Hepatic stellate cell (primary cell): ENCODE results near the gene FLII.
"Not testable (repeated sequence)": the region's sequence is repeated elsewhere in the genome, so short reads cannot be mapped to it uniquely, and the experiment has no call there.

Experiments
- DNase-seq: peaks from one replicate; pipeline ENCODE4 v3.0.0; 2011; ENCODE audit warnings: low spot score

The FLII gene

GRCh38 chr17:18258356-18259038, at the start of gene FLII:
Gene FLII (minus strand): TSS chr17:18258738. CDS start chr17:18258690, 48 bp downstream.
- peak; percentile 81 for DNase-seq

DNA sequence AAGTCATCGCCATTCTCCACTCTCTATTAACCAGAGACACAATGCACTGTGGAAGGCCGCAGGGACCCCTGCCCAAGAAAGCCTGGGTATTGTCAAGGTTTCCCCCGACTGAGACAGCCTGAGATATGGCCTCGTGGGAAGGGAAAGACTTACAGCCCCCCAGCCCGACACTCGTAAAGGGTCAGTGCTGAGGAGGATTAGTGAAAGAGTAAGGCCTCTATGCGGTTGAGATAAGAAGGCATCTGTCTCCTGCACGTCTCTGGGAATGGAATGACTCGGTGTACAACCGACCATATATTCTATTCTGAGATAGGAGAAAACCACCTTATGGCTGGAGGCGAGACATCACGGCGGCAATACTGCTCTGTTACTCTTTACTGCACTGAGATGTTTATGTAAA, 44.7 kb upstream of the FLII start:
- not testable (repeated sequence) for DNase-seq

GRCh38 chr17:18300725-18301480, 42.4 kb upstream of the FLII start:
- DNase-seq = no peak

DNA sequence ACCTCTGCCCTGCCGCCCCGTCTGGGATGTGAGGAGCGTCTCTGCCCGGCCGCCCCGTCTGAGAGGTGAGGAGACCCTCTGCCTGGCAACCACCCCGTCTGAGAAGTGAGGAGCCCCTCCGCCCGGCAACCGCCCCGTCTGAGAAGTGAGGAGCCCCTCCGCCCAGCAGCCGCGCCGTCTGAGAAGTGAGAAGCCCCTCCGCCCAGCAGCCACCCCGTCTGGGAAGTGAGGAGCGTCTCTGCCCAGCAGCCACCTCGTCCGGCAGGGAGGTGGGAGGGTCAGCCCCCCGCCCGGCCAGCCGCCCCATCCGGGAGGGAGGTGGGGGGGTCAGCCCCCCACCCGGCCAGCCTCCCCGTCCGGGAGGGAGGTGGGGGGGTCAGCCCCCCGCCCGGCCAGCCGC, 39.5 kb upstream of the FLII start:
- not testable (repeated sequence) for DNase-seq

DNA sequence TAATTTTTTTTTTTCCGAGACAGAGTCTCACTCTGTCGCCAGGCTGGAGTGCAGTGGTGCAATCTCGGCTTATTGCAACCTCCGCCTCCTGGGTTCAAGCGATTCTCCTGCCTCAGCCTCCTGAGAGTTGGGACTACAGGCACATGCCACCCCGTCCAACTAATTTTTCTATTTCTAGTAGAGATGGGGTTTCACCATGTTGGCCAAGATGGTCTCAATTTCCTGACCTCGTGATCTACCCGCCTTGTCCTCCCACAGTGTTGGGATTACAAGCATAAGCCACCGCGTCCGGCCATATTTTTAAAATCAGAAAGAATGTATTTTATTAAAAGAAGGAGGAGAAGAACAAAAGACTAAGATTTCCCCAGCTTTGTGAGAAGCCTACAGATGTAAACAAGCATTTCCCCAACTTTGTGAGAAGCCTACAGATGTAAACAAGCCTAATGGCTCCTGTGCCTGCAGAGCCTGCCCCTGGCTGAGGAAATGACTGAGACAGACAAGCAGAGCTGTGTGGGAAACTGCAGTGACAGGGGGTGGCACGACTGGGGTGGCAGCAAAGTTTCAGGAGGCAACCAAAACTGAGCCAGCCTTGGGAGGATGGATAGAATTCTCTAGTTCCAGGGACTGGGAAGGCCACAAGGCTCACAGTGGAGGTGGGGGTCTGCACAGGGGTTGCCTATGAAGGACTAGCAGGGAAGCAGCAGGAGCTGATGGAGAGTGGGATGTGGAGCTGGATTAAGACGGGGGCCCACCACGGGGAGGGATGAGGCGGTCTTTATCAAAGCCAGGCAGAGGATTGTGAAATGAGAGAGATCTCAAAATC, 33.4 kb upstream of the FLII start:
- DNase-seq = no peak

DNA sequence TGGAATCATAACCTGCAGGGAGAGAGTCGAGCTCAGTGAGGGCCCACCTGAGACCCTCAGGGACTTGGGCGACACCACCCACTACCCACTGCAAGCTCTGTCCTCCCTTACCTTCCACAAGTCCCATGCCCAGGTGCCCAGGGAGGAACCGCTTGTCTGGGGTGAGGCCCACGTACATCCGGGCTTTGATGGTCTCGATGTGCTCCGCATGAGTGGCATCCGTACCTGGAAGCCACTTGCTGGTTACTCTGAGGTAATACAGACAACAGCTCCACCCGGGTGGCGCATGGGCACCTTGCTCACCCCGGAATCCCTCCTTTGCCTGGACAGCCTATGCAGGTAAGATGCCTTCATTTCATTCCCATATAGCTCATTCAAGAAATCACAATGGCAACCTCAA, 26.8 kb upstream of the FLII start:
- no peak for DNase-seq

GRCh38 chr17:18281788-18282187, 23.2 kb upstream of the FLII start:
- no peak for DNase-seq

GRCh38 chr17:18280766-18281371, 22.3 kb upstream of the FLII start:
- no peak for DNase-seq

DNA sequence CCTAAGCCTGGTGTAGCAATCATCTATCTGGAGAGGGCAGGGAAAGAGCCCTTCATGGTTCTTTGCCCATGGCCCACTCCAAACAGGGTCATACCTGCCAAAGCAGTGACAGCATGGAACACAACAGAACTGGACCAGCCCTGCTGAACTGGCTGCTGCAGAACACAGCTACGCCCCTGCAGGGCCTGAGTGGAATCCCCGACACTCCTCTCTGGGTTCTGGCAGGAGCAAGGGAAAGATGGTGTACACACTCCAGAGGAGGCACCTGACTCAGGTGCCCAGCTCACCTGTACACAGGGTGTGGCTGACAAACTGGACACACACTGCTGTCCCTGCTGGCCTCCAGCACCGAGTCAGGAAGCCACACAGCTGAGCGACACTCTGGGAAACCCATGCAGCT, 21.7 kb upstream of the FLII start:
- no peak for DNase-seq

- DNase-seq = no peak
Observed at GRCh38 chr17:18278867-18279266, 20.3 kb upstream of the FLII start.

DNA sequence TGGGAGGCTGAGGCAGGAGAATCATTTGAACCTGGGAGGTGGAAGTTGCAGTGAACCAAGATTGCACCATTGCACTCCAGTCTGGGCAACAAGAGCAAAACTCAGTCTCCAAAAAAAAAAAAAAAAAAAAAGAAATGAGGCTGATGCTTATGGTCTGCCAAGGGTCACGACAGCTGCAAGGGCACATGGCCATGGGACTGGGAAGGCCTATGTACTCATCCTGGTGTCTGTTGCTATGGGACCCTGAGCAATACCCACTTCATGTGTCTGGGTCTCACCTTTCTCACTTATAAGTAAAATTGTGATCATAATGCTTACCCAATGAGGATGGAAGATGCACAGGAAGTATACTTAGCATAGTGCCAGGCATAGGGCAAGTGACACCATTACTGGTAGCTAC, 18.5 kb upstream of the FLII start:
- DNase-seq = no peak

DNA sequence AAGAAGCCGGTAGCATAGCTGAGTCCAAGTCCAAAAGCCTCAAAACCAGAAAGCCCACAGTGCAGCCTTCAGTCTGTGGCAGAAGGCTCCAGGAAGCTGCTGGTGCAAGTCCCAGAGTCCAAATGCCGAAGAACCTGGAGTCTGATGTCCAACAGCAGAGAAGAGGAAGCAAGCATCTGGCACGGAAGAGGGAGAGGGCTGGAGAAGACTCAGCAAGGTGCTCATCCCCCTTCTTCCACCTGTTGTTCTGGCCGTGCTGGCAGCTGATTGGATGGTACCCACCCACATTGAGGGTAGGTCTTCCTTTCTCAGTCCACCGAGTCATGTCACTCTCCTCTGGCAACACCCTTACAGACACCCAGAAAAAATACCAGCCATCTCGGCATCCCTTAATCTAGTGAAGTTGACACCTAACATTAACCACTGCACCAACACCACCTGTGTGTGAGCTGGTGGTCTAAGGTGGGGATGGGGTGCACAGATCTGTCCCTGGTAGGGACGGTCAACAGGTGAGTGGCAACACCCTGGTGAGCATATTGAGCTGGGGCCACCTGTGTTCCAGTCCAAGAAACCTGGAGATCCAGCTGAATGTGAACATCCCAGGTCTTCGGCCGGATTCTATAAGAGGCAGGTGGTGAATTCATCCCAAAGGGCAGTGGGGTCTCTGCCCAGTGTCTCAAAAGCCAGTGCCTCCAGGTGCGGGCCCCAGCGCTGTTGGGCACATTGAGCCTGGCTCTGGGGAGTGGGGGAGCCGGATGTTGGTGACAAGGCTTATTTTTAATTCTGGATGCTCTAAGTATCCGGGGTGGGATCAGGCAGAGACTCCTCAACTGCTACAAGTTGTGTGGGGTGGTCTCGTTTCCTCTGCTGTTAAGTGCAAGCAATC, 11.8 kb upstream of the FLII start:
- DNase-seq = no peak

GRCh38 chr17:18267927-18268711, 9.6 kb upstream of the FLII start:
- DNase-seq = peak; percentile 50

- DNase-seq = no peak
Observed at GRCh38 chr17:18267366-18267765, 8.8 kb upstream of the FLII start.

- DNase-seq = no peak
Observed at GRCh38 chr17:18263885-18264682, 5.5 kb upstream of the FLII start.

- no peak for DNase-seq
Observed at GRCh38 chr17:18262641-18263040, 4.1 kb upstream of the FLII start.

DNA sequence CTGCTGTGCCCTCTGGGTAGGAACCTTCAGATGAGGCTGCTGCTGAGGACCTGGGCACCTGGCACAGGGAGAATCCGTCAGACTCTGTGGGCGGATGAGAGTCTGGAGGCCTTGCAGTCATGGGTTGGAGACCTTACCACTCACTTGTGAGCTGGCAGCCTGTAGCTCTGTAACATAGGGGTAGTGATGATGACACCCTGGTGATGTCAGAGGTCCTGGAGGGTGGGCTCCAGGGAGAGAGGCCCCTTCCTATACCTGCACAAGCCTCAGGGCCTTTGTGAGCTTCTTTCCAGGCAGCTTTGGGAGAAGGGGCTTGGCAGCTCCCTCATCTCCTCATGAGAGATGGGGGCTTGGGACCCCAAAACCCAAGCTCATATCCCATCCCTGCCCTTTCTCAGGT, 3.6 kb upstream of the FLII start:
- DNase-seq = no peak

- DNase-seq = no peak
Observed at GRCh38 chr17:18261659-18262058, 3.1 kb upstream of the FLII start.

DNA sequence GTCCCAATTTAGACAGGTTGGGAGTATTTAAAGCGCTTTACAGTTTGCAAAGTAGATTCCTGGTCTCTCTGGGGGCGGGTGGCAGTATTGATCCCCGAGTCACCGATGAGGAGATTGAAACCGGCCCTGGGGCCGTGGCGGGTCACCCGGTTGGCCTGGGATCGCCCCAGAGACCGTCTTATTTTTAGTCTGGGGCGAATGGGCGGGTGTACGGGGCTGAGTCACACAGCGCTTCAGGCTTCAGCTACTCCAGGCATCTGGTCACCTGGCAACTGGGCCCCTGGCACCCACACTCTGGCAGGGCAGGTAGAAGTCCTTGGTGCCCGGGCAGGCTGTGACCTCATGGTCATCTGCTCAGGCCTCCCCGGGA, 2.6 kb upstream of the FLII start:
- DNase-seq = peak; percentile 81
